ENCODE results near the gene BLOC1S1.
A peak's percentile ranks its signal among the peaks of the same experiment; 100 is the strongest.

The BLOC1S1 gene

GRCh38 chr12:55695349-55695748 lies 20.5 kb upstream of the BLOC1S1 start:
- DNase-seq = no peak

- no peak for DNase-seq
Observed at GRCh38 chr12:55696141-55696540, 19.7 kb upstream of the BLOC1S1 start.

DNA sequence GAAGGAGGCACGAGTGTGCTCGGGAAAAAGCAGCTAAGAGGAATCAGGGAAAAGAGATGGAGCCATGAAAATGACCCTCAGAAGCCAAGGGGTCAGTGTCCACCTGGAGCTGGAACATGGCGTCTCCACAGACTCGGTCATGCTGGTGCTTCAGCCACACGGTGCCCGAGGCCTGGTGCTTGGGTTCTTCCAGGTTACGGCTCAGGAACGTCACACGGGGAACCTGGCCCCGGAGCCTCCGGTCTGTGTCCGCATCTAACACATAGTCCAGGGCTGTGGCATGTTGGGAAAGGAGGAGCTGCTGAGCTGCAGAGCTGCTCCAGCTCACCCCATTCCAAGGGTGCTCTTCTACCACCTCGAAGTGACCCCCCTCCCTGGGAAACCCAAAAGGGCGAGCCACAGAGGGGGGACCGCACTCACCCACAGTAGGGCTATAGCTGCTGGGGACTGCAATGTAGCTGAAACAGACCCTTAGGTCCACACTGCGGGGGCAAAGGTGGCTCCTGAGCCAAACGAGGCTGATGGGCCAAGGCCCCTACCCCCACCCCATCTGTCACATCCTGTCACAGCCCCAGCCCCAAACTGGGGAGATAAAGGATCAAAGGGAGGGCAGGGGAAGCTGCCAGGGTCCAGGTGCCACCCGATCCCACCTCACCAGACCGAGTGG lies 18.9 kb upstream of the BLOC1S1 start:
- no peak for DNase-seq

DNA sequence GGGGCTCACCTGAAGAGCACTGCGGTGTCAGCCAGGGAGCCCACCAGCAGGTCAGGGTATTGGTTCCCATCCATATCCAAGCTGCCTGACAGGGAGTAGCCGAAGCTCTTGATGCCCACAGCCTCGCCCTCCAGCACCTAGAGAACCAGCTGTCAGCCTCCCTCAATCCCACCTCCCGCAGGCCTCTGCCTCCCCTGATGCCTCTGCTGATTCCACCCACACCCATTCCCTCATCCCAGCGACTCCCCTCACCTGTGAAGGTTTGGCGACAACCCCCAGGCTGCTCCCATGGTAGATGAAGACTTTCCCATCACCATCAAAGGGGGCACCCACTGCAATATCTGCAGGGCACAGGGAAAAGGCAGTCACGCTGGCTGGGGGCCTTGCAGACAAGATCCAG lies 18.2 kb upstream of the BLOC1S1 start:
- DNase-seq = no peak

DNA sequence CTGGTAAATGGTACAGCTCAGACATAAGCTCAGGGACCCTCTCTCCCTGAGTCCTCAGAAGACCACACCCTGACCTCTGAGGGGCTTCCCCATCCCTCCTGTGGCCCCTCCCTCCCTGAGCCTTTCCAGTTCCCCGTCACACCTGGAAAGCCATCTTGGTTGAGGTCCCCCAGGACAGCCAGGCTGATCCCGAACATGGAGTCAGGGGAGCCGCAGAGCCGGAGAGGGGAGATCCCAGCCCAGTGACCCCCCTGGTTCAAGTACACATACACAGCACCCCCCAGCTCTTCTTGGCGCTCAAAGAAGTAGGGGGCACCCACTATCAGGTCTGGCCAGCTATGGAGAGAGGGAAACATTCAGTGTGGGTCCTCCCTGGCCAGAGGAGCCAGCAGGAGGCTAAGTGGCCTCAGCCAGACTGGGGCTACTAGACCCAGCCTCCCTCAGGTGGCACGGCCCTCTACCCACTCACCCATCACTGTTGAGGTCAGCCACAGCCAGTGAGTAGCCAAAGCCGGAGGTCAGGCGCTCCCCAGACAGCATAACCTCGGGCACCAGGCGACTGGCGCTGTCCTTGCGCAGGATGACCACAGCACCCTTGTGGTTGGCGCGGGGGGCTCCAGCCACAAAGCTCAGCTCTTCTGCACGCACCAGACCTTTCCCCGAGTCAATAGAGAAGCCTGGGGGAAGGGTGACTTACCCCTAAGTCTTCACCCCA lies 17.4 kb upstream of the BLOC1S1 start:
- no peak for DNase-seq

DNA sequence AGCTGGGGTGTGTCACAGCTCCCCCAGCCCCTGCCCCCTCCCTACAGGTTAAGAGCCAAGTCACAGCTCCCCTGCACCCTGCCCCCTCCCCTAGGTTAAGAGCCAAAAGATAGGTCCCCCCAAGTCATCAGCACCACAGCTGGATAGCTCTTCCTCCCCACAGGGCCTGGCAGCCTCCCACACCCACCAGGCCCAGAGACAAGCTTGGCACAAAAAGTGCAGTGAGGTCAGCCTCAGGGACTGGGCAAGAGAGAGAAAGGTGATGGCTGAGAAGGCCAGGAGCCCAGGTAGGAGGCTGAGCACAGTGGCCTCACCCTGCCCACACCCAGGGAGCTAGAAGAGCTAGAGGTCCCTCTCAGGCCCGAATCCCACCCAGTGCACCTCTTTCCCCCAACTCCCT lies 16.9 kb upstream of the BLOC1S1 start:
- DNase-seq = no peak

GRCh38 chr12:55699471-55700055 lies 16.3 kb upstream of the BLOC1S1 start:
- no peak for DNase-seq

DNA sequence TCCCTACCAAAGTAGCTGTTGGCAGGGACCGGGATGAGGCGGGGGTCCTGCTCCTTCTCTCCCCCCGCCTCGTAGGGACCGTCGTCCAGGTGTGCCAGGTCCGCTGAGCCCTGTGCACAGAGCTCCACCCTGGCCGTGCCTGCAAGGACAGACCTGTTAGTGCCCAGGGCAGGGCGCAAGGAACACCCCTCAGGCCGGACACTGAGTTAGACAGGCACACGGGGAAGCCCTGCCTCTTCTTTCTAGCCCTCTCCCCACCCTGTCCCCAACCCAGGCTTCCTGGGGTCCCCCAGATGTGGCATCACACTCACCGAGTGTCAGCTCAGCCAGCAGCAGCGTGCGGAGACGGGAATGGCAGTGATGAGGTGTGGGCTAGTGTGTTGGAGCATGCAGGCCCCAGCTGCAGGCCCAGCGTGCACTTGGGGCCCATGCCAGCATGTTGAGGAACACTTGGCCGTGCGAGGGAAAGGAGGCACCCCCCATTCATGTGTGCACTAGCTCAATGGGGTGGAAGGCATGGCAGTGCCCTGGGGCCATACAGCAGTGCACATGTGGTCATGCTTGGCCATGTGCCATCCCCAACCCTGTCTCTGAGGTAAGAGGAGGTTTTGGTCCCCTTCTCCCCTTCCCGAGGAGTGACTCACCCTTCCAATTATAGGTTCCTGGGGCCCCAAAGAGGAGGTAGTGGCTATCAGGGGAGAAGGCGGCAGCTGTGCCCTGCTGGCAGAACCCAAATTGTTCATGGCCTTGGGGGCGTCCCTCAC lies 15.4 kb upstream of the BLOC1S1 start:
- DNase-seq = no peak

DNA sequence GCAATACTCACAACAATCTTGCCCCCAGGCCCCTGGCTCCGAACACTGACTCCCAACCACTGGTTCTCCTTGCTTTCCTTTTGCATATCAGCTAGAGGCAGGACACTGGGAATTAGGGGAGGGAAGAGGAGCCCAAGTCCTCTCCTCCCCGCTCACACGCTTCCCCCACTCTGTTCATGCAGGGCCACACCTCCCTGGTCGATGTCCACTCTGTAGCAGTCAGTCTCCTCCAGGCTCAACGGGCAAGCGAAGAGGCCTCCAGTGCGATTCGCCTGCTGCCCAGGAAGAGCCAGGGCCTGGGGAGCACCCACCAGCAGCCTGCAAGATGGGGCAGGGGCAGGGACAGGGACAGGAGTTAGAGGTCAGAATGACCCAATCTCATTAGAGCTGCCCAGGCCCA lies 13.0 kb upstream of the BLOC1S1 start:
- no peak for DNase-seq

DNA sequence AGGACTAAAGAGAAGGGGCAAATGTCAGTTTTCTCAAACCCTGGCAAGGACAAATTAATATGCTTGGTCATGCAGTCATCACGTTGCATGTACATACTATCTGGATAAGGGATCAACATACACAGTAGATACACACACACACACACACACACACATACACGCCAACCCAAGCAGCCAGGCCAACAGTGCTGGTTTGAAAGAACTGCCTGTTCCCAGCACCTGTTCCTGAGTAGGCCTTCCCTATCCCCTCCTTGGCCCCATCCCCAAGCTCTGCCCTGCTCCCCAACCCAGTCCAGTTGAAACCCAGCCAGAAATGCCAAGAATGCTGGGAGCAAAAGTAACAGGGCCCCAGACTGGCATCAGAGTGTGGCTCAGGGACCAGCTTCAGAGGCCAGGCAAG lies 12.6 kb upstream of the BLOC1S1 start:
- no peak for DNase-seq

DNA sequence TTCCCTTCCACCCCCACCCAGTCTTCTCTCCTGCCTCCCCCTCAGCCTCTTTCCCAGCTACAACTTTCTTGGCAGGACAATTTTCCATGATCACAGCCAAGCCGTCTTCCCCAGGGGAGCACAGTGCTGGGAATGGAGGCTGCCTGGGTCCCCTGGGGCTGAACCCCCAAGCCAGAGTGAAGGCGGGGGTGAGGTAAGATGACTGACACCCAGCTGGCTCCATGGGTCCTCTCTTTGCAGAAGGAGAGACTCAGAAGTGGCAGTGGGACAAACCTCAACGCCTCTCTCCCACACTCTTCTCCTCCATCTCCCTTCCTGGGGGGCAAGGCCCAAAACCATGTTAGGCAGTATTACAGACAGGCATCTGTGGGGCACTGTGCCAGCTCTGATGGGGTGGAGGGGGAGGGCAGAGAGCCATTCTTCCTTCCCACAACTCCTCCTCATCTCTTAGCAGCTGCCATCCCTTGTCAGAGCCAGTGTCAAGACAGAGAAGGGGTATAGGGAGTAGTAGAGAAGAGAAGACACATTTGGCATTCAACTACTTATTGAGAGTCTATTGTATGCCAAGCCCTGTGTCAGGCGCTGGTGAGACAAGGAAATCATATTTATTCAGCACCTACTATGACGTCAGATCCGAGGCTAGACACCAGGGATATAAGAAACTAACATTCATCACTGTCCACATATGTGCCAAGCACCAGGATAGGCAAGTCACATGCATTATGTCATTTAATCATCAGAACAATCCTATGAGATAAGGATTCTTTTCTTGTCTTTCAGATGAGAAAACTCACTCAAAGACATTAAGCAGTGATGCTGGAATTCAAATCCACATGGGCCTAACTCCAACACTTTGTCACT lies 11.7 kb upstream of the BLOC1S1 start:
- no peak for DNase-seq

- no peak for DNase-seq
Observed at GRCh38 chr12:55704824-55705718, 10.8 kb upstream of the BLOC1S1 start.

DNA sequence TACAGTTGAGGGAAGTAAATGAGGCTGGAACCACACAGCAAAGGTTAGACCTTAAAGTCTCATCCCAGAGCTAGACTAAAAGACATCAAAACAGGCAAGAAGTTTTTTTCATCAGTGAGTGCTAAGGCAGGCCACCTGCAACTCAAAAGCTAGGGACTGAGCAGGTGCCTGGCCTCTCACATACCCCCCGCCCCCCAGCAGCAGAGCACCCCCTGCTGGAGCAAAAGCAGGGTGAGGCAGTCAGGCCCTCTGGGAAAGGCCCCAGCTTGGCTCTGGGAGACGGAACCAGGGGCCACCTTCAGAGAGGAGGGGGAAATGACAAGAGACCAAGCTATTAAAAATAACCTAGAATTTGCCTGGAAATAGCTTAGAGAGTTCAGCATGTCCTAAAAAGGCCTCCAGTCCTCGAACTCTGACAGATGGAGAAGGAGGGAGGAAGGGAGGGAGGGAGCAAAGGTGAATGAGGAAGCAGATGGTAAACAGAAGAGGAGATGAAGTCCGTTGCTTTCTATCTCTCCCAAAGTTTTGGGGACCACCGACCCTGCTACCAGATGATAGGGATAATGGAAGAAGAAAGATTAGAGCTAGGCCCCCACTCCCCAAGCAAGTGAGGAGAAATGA lies 10.0 kb upstream of the BLOC1S1 start:
- no peak for DNase-seq

- peak; percentile 15 for DNase-seq
Observed at GRCh38 chr12:55706568-55707218, 9.2 kb upstream of the BLOC1S1 start.

GRCh38 chr12:55707219-55707671 lies 8.6 kb upstream of the BLOC1S1 start:
- DNase-seq = no peak

GRCh38 chr12:55707841-55708694 lies 7.8 kb upstream of the BLOC1S1 start, which contains the start of gene ITGA7:
Gene ITGA7, minus strand, starts transcription at chr12:55707904. Its CDS starts 222 bp downstream, at chr12:55707682.
- DNase-seq = peak; percentile 80

GRCh38 chr12:55708695-55709233 lies 7.1 kb upstream of the BLOC1S1 start:
- no peak for DNase-seq

- no peak for DNase-seq
Observed at GRCh38 chr12:55711786-55712553, 3.9 kb upstream of the BLOC1S1 start.

Data from NCI-H510A treated with DMSO at 0.1 percent for 48 hours (cell line).